H9 (cell line): ENCODE measurements around the gene SHROOM1. TPM values are rescaled to one million over a fixed set of nuclear protein-coding genes. Genes with fewer than 3 reads are reported as not detected.

Source experiments
- DNase-seq: peaks from one replicate; pipeline ENCODE4 v3.0.0-alpha.2; 2017
- H2AFZ ChIP-seq: one replicate; pipeline ENCODE4 v1.6.1; 2013; ENCODE audit warnings: mild to moderate bottlenecking, low read length, control low read depth, moderate library complexity
- H2AK5ac ChIP-seq: 2 replicates; pipeline ENCODE4 v1.6.1; 2013; ENCODE audit warnings: low read length, control low read depth, mixed read lengths; ENCODE audit not compliant: insufficient read length
- H2BK120ac ChIP-seq: one replicate; pipeline ENCODE4 v1.6.1; 2013; ENCODE audit warnings: low read depth, mild to moderate bottlenecking, low read length, control low read depth, inconsistent platforms; ENCODE audit not compliant: poor library complexity, severe bottlenecking
- H2BK12ac ChIP-seq: 2 replicates; pipeline ENCODE4 v1.6.1; 2013; ENCODE audit warnings: low read length, control low read depth, mixed read lengths, low read depth; ENCODE audit not compliant: insufficient read length
- H2BK15ac ChIP-seq: 2 replicates; pipeline ENCODE4 v1.6.1; 2013; ENCODE audit warnings: low read depth, low read length, control low read depth
- H2BK20ac ChIP-seq: one replicate; pipeline ENCODE4 v1.6.1; 2013; ENCODE audit warnings: low read depth, mild to moderate bottlenecking, low read length, control low read depth, inconsistent platforms; ENCODE audit not compliant: poor library complexity, severe bottlenecking
- H2BK5ac ChIP-seq: 2 replicates; pipeline ENCODE4 v1.6.1; 2013; ENCODE audit warnings: low read length, control low read depth, mixed read lengths; ENCODE audit not compliant: insufficient read length
- H3K14ac ChIP-seq: 2 replicates; pipeline ENCODE4 v1.6.1; 2013; ENCODE audit warnings: low read length, control low read depth; ENCODE audit not compliant: insufficient read depth
- H3K18ac ChIP-seq: 2 replicates; pipeline ENCODE4 v1.6.1; 2013; ENCODE audit warnings: low read depth, mild to moderate bottlenecking, mixed read lengths, low read length, control low read depth; ENCODE audit not compliant: insufficient read length
- H3K23ac ChIP-seq: 2 replicates; pipeline ENCODE4 v1.6.1; 2013; ENCODE audit warnings: low read length, control low read depth, mixed read lengths, low read depth; ENCODE audit not compliant: insufficient read length
- H3K23me2 ChIP-seq: 2 replicates; pipeline ENCODE4 v1.6.1; 2013; ENCODE audit warnings: low read depth, mild to moderate bottlenecking, mixed read lengths, low read length, control low read depth; ENCODE audit not compliant: insufficient read length, poor library complexity, severe bottlenecking
- H3K27ac ChIP-seq: 2 replicates; pipeline ENCODE4 v1.5.1; 2013; ENCODE audit warnings: low read length, control low read depth, mixed read lengths, low read depth; ENCODE audit not compliant: insufficient read length
- H3K27me3 ChIP-seq: 2 replicates; pipeline ENCODE4 v1.6.1; 2013; ENCODE audit warnings: low read length, control low read depth, inconsistent platforms; ENCODE audit not compliant: insufficient read depth
- H3K4ac ChIP-seq: 2 replicates; pipeline ENCODE4 v1.6.1; 2013; ENCODE audit warnings: low read depth, mild to moderate bottlenecking, control low read depth, inconsistent platforms, low read length, moderate library complexity
- H3K4me1 ChIP-seq: 2 replicates; pipeline ENCODE4 v1.6.1; 2013; ENCODE audit warnings: low read length, control low read depth, inconsistent platforms; ENCODE audit not compliant: insufficient read depth
- H3K4me2 ChIP-seq: 2 replicates; pipeline ENCODE4 v1.6.1; 2013; ENCODE audit warnings: low read length, control low read depth, mixed read lengths; ENCODE audit not compliant: insufficient read length, insufficient read depth
- H3K56ac ChIP-seq: 2 replicates; pipeline ENCODE4 v1.6.1; 2013; ENCODE audit warnings: low read depth, mild to moderate bottlenecking, mixed read lengths, low read length, control low read depth; ENCODE audit not compliant: insufficient read length
- H3K79me1 ChIP-seq: 2 replicates; pipeline ENCODE4 v1.6.1; 2013; ENCODE audit warnings: low read depth, mild to moderate bottlenecking, moderate library complexity, low read length, control low read depth, inconsistent platforms; ENCODE audit not compliant: insufficient read depth, poor library complexity, severe bottlenecking
- H3K79me2 ChIP-seq: 2 replicates; pipeline ENCODE4 v1.6.1; 2013; ENCODE audit warnings: low read length, control low read depth, inconsistent platforms; ENCODE audit not compliant: insufficient read depth
- H3K9ac ChIP-seq: 2 replicates; pipeline ENCODE4 v1.6.1; 2013; ENCODE audit warnings: low read length, control low read depth, mixed read lengths; ENCODE audit not compliant: insufficient read length; ENCODE audit errors: extremely low read depth
- H3K9me3 ChIP-seq: one replicate; pipeline ENCODE4 v1.6.1; 2013; ENCODE audit warnings: low read depth, low read length, inconsistent platforms; ENCODE audit not compliant: control insufficient read depth
- H3T11ph ChIP-seq: one replicate; pipeline ENCODE4 v1.6.1; 2013; ENCODE audit warnings: mild to moderate bottlenecking, low read length, control low read depth, inconsistent platforms
- H4K20me1 ChIP-seq: one replicate; pipeline ENCODE4 v1.6.1; 2013; ENCODE audit not compliant: control insufficient read depth, insufficient read length, insufficient read depth
- H4K5ac ChIP-seq: 2 replicates; pipeline ENCODE4 v1.6.1; 2013; ENCODE audit warnings: low read depth, mild to moderate bottlenecking, mixed read lengths, low read length, control low read depth; ENCODE audit not compliant: insufficient read length
- H4K8ac ChIP-seq: replicated peaks from 2 replicates; pipeline ENCODE4 v1.6.1; 2013; ENCODE audit warnings: low read length, control low read depth, mixed read lengths, low read depth; ENCODE audit not compliant: insufficient read length
- H4K91ac ChIP-seq: 2 replicates; pipeline ENCODE4 v1.6.1; 2013; ENCODE audit warnings: low read depth, mild to moderate bottlenecking, moderate library complexity, mixed read lengths, low read length, control low read depth; ENCODE audit not compliant: insufficient read length
- H3K27ac Mint-ChIP-seq, 3 experiments: 2 replicates in 2 of 3; 3 replicates in 1 of 3; pipeline ENCODE4 v1.8.0; 2020 to 2021; ENCODE audit warnings: mixed read lengths in 3 of 3, mild to moderate bottlenecking in 1 of 3, moderate library complexity in 1 of 3
- H3K27me3 Mint-ChIP-seq: 2 replicates; pipeline ENCODE4 v1.8.0; 2021; ENCODE audit warnings: low read depth, mild to moderate bottlenecking, moderate library complexity, mixed read lengths
- H3K36me3 Mint-ChIP-seq, 3 experiments: 2 replicates in 2 of 3; 3 replicates in 1 of 3; pipeline ENCODE4 v1.8.0; 2020 to 2021; ENCODE audit warnings: low read depth in 3 of 3, mixed read lengths in 3 of 3; ENCODE audit not compliant: insufficient read depth in 1 of 3
- H3K4me1 Mint-ChIP-seq, 2 experiments: 2 replicates each; pipeline ENCODE4 v1.8.0; 2020; ENCODE audit warnings: mixed read lengths in 2 of 2
- H3K4me3 Mint-ChIP-seq, 2 experiments: 2 replicates in 1 of 2; 3 replicates in 1 of 2; pipeline ENCODE4 v1.8.0; 2020 to 2021; ENCODE audit warnings: mild to moderate bottlenecking in 2 of 2, mixed read lengths in 2 of 2, moderate library complexity in 1 of 2
- H3K9me3 Mint-ChIP-seq, 2 experiments: 2 replicates in 1 of 2; 3 replicates in 1 of 2; pipeline ENCODE4 v1.8.0; 2020; ENCODE audit warnings: mild to moderate bottlenecking in 2 of 2, mixed read lengths in 2 of 2, moderate library complexity in 1 of 2
- CTCF ChIP-seq: fragments of 200-600 bp; sonication (generic); conservative IDR thresholded peaks from 3 replicates; pipeline ENCODE4 v1.8.0; 2021; ENCODE audit warnings: antibody characterized with exemption, mild to moderate bottlenecking
- WGBS: extraction: QIAGEN DNeasy Blood & Tissue Kit; methylation state at CpG from one replicate; pipeline ENCODE4 v1.1.7; 2013; ENCODE audit warnings: missing lambda C conversion rate, low lambda C conversion rate, mixed read lengths; ENCODE audit not compliant: insufficient read length; ENCODE audit errors: extremely low coverage; 5-methylcytosine and 5-hydroxymethylcytosine counted together
- total RNA-seq: library from RNA; stranded (reverse); gene quantifications from 2 replicates; pipeline ENCODE4 v1.2.1, GENCODE V29; 2021

The SHROOM1 gene
- total RNA-seq, 1 experiment from 2014 or later, result 7.0 TPM

- no peak overlapping the region for H4K8ac ChIP-seq
Observed at GRCh38 chr5:132832612-132833011, 2.2 kb upstream of the SHROOM1 start.

More at GRCh38 chr5:132832612-132833011, 2.2 kb upstream of the SHROOM1 start:
- no CpG with 5 or more reads among the region's 5 CpGs for WGBS
- Mint-ChIP-seq H3K36me3 (no peaks in the 10 kb centered on the region; a peak in 1 of 7 replicates), H3K4me1 (peaks cover 2 to 10% of the 10 kb centered on the region in 2 experiments; a peak in 3 of 4 replicates), H3K4me3 (peak overlapping the region in 1 of 2 experiments; percentile 31; a peak in 1 of 5 replicates), H3K27ac (no peak overlapping the region; a peak in 1 of 7 replicates), H3K9me3 (no peaks in the 10 kb centered on the region), H3K27me3 (peaks cover 46% of the 10 kb centered on the region)
- H3K56ac ChIP-seq, result no peak overlapping the region
- H3K4me2 ChIP-seq, result no peak overlapping the region
- no peak overlapping the region for H4K5ac ChIP-seq
- no peak overlapping the region for H3K9ac ChIP-seq
- H3K79me1 ChIP-seq, result no peaks in the 10 kb centered on the region
- no peak overlapping the region for H3K27ac ChIP-seq
- peaks cover 13% of the 10 kb centered on the region; the same call in 1 of the 2 replicates for H3K27me3 ChIP-seq
- TF ChIP-seq CTCF, result no peak
- no peak overlapping the region for H2BK5ac ChIP-seq
- no peaks in the 10 kb centered on the region for H3K79me2 ChIP-seq
- no peaks in the 10 kb centered on the region for H3K4me1 ChIP-seq
- H2BK12ac ChIP-seq, result no peak overlapping the region
- no peaks in the 10 kb centered on the region for H3K9me3 ChIP-seq
- no peaks in the 10 kb centered on the region for H4K20me1 ChIP-seq
- no peak overlapping the region for H2BK20ac ChIP-seq
- H2BK15ac ChIP-seq, result no peak overlapping the region
- DNase-seq, result no peak
- no peak overlapping the region for H3K14ac ChIP-seq
- H2AK5ac ChIP-seq, result no peak overlapping the region
- no peak overlapping the region for H4K91ac ChIP-seq
- no peak overlapping the region for H3K18ac ChIP-seq
- H3K4ac ChIP-seq, result no peak overlapping the region
- no peak overlapping the region for H3T11ph ChIP-seq
- no peak overlapping the region for H2BK120ac ChIP-seq
- H3K23me2 ChIP-seq, result peaks cover 10% of the 10 kb centered on the region
- no peak overlapping the region for H2AFZ ChIP-seq
- H3K23ac ChIP-seq, result no peak overlapping the region
